Measurements from ENCODE around the gene CCDC92B.
"Not testable (repeated sequence)": the region's sequence is repeated elsewhere in the genome, so short reads cannot be mapped to it uniquely, and the experiment has no call there.

The CCDC92B gene

DNA sequence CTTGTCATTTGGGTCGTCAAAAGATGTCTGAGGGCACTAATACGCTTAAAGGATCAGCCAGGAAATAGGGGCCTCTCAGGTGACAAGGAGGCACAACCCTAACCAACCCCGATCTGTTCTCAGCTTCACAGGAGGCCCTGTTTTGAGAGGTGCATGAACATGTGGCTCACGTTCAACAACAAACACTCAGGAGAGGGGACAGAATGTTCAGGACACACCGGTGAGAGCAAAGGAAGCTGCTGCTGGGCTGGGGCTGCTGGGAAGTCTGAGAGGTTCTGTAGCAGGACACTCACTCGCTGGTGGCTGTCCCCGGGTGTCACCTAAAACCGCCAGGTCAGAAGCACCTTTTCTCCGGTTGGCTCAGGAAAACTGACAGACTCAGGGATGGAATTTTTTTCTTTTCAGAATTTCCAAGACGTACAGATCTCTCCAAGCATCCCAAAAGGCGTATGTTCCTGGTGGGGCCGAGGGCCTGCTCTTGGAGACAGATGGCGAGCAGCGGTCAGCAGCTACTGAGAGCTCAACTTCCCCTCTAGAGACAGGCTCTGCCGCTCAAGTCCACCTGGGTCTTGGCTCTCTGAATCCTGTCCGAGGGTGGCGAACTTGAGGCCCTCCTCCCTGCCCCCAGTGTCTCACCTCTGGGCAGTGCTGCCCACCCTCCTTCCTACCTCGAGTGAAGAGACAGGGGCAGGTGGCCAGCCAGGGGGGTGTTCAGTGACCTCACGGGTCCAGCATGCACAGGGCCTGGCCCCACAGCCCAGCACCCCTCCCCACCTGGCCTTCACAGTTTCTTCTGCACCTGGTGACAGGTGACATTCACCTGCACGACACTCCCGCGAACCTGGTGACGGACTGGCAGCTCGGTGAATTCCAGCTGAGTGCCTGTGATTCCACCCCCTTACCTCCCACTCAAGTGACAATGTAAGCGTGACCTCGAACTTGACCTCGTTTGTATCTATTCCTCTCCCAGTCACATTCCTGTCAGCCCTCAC lies 60.8 kb downstream of the CCDC92B start:
- no peak for DNase-seq

DNA sequence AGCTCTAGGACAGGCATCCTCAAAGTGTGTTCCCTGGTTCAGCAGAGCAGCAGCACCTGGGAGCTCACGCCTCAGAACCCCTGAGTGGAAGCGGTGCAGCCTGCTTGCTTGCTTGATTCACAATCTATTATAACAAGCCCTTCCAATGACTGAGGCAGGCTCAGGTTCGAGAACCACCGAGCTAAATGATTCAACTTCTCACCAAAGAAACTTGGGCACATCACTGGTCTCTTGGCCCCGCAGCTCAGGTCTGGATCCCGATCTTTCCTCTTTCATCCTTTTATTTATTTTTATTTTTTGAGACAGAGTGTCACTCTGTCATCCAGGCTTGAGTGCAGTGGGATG lies 62.4 kb downstream of the CCDC92B start:
- no peak for DNase-seq

DNA sequence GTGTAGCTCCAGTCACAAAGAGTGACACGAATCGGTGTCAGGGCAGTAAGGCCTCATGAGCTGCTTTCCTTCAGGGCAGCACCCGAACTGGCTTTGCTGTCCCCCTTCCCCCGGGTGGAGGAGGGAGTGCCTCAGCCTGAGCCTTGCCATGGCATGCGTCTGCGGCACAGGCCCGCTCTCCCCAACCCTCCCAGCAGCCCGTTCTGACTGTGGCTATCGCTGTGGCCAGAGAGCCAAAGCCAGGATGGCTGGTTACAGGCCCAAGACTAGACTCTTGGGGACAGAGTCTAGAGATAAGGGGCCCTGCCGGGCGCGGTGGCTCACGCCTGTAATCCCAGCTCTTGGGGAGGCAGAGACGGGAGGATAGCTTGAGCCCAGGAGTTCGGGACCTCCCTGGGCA lies 63.8 kb downstream of the CCDC92B start:
- no peak for DNase-seq

DNA sequence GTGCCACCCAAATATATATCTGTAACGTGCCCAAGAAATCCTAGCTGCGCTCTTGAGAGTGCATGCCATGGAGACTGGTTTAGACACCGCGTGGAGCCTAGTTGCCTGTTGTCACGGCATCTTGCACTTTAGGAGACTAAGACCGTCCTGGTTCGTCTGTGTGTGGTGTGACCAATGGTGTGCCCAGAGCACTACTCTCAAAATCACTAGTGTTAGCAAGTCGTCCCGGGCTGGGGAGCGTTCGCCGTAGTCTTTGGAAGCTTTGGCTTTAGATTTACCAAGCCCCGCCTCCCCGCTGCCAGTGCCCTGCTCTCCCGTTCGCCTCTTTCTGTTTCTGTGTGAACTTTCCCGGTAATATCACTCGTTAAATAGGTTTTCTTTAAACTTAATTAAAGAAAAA lies 64.9 kb downstream of the CCDC92B start:
- DNase-seq, result no peak

DNA sequence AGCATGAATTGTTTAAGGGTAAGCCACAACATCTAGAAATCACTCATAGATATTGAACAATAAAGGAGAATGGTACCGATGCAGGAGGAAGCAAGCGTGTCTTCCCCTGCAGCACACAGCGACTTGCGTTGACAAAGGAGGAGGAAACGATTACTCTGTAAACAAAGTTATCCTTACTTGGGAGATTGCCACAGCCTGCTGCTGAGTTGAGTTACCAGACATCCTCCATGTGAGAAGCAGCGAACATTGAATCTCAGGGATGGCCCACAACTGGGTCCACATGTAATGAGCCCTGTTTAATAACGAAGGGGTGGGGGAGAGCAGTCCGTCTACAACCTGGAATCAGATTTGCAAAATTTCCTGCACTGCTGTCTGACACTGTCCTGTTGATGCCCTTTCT lies 65.5 kb downstream of the CCDC92B start:
- no peak for DNase-seq

DNA sequence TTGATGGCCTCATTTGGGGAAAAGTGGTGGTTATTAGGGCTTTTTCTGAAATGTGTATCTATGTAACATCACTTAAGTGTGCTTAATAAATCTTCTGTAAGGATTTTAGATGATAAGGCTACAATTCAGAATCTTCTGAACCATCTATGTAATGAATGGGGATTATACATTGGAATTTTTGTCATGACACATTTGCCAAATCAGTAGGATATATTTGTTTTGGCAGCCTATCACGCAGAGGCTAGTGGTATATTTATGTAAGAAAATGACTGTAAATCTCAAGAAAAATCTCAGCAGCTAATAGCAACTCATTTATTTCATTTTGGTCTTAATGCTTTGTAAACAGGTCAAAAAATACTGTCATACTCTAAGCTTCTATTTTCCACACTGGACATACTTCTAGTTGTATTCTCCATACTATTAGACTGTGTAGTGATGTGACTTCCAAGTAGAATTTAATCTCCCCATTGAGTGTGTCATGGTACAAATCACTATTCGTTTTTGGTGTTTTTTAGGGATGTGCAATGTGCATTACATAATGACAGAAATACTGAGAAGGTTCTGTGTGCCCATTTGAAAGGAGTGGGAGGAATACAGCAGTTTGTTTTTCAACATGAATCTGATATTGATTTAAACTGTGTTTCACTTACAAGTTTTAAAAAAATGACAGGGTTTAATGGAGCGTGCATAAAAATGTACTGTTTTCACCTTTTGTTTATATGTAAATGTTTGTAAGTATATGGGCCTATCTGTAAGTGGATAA lies 67.1 kb downstream of the CCDC92B start:
- no peak for DNase-seq

DNA sequence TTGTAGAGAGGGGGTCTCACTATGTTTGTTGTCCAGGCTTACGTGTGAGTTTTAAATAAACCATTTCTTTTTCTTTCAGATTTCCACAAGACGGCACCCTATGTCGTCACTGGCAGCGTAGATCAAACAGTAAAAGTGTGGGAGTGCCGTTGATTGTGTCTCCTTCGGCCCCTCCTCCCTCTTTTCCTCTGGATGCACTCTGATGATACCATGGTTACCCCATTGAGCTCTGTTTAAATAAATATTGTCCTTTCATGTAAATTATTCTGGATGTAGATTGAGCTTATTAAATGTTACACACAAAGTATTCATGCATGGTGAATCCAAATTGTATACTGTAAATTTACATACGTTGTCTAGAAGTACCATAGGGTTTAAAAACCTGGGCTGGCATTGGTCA lies 67.8 kb downstream of the CCDC92B start:
- DNase-seq, result no peak

DNA sequence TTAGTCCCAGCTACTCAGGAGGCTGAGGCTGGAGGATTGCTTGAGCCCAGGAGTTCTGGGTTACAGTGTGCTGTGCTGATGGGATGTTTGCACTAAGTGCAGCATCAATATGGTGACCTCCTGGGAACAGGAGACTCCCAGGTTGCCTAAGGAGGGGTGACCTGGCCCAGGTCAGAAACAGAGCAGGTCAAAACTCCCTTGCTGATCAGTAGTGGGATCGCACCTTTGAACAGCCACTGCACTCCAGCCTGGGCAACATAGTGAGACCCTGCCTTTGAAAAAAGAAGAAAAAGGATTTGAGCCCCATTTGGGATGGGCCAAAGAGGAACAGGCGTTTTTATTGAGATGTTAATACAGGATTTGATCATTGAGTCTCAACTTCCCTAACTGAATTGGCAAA lies 68.5 kb downstream of the CCDC92B start:
- DNase-seq, result no peak

DNA sequence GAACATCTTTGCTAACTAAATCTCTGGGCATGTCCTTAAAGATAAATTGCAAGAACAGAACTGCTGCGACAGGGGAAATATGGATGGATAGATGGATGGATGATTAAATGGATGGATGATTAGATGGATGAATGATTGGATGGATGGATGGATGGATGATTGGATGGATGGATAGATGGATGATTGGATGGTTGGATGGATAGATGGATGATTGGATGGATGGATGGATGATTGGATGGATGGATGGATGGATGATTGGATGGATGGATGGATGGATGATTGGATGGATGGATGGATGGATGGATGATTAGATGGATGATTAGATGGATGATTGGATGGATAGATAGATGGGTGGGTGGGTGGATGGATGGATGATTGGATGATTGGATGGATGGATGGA lies 70.2 kb downstream of the CCDC92B start:
- not testable (repeated sequence) for DNase-seq

All from GOT3 (cell line).